Measurements from ENCODE around the gene SORCS2.

SORCS2 gene

GRCh38 chr4:7614350-7614949, 422.1 kb downstream of the SORCS2 start:
- no peak for DNase-seq (ENCODE audit: low spot score)
- TF ChIP-seq, protein P1, sequence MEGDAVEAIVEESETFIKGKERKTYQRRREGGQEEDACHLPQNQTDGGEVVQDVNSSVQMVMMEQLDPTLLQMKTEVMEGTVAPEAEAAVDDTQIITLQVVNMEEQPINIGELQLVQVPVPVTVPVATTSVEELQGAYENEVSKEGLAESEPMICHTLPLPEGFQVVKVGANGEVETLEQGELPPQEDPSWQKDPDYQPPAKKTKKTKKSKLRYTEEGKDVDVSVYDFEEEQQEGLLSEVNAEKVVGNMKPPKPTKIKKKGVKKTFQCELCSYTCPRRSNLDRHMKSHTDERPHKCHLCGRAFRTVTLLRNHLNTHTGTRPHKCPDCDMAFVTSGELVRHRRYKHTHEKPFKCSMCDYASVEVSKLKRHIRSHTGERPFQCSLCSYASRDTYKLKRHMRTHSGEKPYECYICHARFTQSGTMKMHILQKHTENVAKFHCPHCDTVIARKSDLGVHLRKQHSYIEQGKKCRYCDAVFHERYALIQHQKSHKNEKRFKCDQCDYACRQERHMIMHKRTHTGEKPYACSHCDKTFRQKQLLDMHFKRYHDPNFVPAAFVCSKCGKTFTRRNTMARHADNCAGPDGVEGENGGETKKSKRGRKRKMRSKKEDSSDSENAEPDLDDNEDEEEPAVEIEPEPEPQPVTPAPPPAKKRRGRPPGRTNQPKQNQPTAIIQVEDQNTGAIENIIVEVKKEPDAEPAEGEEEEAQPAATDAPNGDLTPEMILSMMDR (IDR thresholded peaks at IDR 0.05; ENCODE audit: borderline replicate concordance, control extremely low read depth, extremely low read depth, insufficient read depth, missing control alignments), result no peak
- in situ Hi-C loops (cut with MboI; ENCODE audit: low sequenced_read_pairs, unreplicated experiment), result no loop called here

- in situ Hi-C loops (cut with MboI; ENCODE audit: low sequenced_read_pairs, unreplicated experiment), result no loop called here
- no peak for DNase-seq (ENCODE audit: low spot score)
- TF ChIP-seq, protein P1 (IDR thresholded peaks at IDR 0.05; ENCODE audit: borderline replicate concordance, control extremely low read depth, extremely low read depth, insufficient read depth, missing control alignments), result no peak
These were observed 423.9 kb downstream of the SORCS2 start for GRCh38 chr4:7616193-7616592.

DNA sequence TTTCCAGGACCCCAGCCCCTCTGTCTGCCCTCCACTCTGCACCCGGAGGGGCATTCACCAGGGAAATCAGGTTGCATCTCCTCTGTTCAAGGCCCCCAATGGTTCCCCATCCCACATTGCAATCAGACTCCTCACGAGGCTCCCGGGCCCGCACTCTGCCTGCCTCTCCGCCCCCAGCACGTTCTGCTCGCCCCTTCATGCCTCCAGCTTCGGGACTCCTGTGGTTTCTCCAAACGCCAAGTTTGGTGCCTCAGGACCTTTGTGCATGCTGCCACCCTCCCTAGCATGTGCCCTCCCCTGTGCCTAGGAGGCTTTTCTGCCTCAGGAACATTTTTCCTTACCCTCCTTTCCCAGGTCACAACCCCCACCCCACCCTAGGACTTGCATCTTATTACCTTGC, 426.0 kb downstream of the SORCS2 start:
- DNase-seq (ENCODE audit: low spot score), result no peak
- in situ Hi-C loops (cut with MboI; ENCODE audit: low sequenced_read_pairs, unreplicated experiment), result no loop called here
- TF ChIP-seq, protein P1 (IDR thresholded peaks at IDR 0.05; ENCODE audit: borderline replicate concordance, control extremely low read depth, extremely low read depth, insufficient read depth, missing control alignments), result no peak

GRCh38 chr4:7620086-7620813, 427.9 kb downstream of the SORCS2 start:
- no peak for DNase-seq (ENCODE audit: low spot score)
- TF ChIP-seq, protein P1 (IDR thresholded peaks at IDR 0.05; ENCODE audit: borderline replicate concordance, control extremely low read depth, extremely low read depth, insufficient read depth, missing control alignments), result no peak

DNA sequence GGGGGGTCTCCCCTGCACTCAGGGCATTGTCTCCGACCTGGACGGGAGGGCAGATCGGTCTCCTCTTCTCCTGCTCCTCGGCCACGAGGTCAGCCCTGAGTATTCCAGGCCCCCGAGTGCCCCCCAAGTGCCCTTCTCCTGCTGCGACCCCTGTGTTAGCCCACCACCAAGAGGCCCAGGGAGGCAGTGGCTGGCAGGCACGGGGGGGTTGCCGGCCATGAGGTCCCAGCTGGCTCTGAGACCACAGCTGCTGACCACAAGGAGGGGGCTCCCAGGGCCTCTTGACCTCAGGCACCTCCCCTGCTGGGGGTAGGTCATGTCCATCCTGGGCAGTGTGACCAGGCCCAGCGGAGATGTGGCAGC, 428.5 kb downstream of the SORCS2 start:
- no peak for DNase-seq (ENCODE audit: low spot score)
- in situ Hi-C loops (cut with MboI; ENCODE audit: low sequenced_read_pairs, unreplicated experiment), result no loop called here
- TF ChIP-seq, protein P1 (IDR thresholded peaks at IDR 0.05; ENCODE audit: borderline replicate concordance, control extremely low read depth, extremely low read depth, insufficient read depth, missing control alignments), result no peak

More at GRCh38 chr4:7620086-7620813, 427.9 kb downstream of the SORCS2 start:
- in situ Hi-C loops (cut with MboI; ENCODE audit: low sequenced_read_pairs, unreplicated experiment), result no loop called here

- in situ Hi-C loops (cut with MboI; ENCODE audit: low sequenced_read_pairs, unreplicated experiment), result no loop called here
- no peak for DNase-seq (ENCODE audit: low spot score)
- TF ChIP-seq, protein P1 (IDR thresholded peaks at IDR 0.05; ENCODE audit: borderline replicate concordance, control extremely low read depth, extremely low read depth, insufficient read depth, missing control alignments), result no peak
These were observed 429.1 kb downstream of the SORCS2 start for GRCh38 chr4:7621252-7622035.

All from GM13976 (cell line).